GM21447 (cell line): Measurements from ENCODE around the gene STAC3.
A peak's percentile ranks its signal among the peaks of the same experiment; 100 is the strongest.

Source experiments
- ATAC-seq: cut with Tn5 transposase; IDR thresholded peaks from one replicate; pipeline ENCODE4 v1.9.1; 2021; ENCODE audit not compliant: unreplicated experiment

Gene STAC3

DNA sequence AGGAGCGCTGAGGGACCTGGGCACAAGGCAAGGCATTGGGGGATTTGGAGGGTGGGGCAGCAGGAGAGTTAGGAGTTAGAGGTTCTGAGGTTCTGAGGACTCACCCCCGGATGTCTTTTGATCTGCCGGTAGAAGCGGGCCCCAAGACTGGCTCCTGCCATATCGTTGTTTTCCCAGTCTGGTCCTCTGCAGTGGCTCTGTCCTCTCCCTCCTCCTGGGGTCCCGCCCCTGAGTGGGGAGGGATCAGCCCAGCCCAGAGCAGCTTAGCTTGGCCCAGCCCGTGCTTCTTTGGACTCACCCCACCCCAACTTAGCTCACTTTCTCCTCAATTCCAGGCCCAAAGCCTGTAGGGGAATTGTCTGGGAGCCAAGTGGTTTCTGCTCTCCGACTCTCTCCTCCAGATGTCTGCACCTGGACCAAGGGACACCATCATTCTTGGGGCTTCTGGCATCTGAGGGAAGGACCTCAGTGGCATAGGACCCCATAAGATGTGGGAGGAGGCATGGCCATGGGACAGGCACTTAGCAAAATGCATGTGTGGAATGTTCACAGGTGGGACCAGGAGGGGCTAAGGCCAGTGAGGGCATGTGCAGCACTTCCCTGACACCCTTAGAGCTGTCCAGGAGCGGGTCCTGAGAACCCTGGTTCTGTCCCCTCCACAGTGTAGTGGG, 13.9 kb downstream of the STAC3 start:
- no peak for ATAC-seq

DNA sequence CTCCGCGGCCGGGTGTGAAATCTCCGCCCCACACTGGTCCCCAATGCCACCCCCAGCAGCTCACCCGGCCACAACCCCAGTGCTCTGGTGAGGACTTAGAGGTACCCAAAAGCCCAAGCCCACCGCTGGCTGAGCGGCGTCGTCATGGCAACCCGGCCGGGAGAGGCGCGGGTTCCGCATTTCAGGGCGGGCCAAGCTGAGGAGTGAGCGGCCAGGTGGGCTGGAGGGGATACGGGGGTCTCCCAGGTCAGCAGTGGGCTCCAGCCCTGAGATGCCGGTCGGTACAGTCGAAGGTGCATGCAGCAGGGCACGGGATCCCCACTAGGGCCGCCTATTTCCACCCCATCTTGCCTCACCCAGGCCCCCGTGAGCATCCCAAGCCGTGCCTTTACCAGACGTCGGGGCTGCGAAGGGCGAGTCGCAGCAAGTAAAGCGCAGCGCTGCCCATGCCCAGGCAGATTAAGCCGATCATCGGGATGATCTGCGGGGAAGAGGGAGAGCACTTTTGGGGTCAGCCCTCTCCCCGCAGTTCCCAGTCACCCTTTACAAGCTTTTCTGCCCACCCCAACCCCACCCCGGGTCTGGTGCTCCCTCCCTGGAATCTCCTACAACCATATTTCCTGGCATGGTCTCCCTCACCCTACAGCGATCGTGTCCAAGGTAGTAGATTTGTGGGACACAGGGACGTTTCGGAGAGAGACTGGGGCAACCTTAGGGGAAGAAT, 14.6 kb downstream of the STAC3 start:
- no peak for ATAC-seq

DNA sequence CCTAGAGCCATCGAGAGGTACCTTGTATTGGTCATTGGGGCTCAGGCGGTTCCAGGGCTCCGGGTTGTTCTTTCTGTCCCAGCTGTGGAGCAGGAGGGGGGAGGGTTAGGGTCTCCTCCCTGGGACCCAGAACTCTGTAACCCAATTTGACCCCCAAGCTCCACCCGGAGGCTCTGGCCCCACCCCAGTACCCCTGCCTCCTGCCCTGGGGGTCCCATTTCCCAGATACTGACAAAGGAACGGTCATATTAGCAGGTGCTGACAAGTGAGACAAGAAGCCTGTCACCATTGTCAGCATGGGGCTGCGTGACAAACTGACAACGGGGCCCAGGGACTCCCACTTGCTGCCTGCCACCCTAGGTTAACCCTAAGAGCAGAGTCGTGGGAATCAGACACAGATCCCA, 15.3 kb downstream of the STAC3 start:
- no peak for ATAC-seq

DNA sequence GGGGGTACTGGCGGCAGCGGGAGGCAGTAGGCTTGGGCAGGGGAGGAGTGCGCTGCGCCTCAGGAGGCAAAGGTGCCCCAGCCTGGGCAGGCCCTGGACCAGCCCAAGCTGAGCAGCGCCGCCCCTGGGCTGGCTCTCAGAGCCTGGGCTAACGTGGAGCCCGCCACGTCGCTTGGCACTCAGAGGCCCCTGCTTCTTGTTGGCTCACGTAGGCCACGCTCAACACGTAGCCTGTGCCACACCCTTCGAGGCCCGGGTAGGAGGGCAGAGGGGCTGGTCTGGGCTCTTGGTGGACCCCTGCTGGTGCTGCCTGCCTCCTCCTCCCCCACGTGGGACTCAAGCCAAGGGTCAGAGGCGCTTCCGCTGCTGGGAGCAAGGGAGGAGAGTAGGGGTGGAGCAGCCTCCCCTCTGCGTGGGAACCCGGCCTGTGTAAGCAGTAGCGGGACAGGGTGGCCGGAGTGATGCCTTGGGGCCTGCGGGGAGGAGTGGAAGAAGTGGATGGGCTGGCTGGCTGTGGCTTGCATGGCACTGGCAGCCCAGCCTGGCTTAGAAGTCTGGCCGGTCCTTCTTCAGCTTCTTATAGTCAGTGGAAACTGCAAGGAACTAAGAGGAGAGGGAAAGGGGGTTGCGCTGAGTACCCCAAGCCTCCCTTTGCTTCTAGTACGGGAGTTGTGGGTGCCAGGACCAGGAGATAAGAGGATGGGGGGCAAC, 15.8 kb downstream of the STAC3 start:
- no peak for ATAC-seq

DNA sequence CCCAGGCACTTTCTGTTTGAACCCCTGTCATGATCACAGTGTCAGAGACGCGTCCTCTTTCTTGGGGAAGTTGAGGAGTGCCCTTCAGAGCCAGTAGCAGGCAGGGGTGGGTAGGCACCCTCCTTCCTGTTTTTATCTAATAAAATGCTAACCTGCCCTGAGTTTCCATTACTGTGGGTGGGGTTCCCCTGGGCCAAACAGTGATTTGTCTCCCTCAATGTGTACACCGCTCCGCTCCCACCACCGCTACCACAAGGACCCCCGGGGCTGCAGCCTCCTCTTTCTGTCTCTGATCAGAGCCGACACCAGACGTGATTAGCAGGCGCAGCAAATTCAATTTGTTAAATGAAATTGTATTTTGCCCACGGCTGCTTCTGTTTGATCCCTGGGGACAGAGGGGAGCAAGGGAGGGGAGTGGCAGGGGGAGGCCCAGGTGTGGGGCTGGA, 16.4 kb downstream of the STAC3 start:
- no peak for ATAC-seq

DNA sequence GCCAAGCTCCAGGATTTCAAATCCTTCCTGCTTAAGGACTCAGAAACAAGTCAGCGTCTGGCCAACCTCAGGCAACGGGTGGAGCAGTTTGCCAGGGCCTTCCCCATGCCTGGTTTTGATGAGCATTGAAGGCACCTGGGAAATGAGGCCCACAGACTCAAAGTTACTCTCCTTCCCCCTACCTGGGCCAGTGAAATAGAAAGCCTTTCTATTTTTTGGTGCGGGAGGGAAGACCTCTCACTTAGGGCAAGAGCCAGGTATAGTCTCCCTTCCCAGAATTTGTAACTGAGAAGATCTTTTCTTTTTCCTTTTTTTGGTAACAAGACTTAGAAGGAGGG, 16.8 kb downstream of the STAC3 start:
- no peak for ATAC-seq

DNA sequence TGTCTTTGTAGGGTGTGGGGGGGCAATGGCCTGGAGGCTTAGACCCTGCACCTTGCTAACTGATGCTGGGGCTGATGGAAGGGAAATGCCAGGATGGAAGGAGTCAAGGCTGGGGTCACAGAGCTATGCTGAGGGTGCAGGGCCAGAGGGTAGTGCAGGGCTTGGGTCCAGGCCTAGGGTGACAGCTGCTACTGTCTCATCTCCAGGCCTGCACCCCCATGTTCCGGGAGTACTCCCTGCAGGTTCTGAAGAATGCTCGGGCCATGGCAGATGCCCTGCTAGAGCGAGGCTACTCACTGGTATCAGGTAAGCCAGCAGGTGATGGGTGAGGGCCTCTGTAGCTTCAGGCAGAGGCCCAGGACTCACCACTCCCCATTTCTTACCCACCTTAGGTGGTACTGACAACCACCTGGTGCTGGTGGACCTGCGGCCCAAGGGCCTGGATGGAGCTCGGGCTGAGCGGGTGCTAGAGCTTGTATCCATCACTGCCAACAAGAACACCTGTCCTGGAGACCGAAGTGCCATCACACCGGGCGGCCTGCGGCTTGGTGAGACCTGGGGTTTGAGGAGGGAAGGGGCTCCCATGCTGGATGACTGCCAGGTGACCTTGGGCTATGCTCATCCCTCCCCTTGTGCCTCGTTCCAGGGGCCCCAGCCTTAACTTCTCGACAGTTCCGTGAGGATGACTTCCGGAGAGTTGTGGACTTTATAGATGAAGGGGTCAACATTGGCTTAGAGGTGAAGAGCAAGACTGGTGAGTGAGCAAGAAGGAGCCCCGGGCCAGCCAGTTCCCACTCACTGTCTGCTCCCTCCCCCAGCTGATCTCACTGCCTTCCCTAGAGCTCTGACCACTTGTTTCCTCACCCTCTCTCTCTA, 17.4 kb downstream of the STAC3 start:
- ATAC-seq: no peak

DNA sequence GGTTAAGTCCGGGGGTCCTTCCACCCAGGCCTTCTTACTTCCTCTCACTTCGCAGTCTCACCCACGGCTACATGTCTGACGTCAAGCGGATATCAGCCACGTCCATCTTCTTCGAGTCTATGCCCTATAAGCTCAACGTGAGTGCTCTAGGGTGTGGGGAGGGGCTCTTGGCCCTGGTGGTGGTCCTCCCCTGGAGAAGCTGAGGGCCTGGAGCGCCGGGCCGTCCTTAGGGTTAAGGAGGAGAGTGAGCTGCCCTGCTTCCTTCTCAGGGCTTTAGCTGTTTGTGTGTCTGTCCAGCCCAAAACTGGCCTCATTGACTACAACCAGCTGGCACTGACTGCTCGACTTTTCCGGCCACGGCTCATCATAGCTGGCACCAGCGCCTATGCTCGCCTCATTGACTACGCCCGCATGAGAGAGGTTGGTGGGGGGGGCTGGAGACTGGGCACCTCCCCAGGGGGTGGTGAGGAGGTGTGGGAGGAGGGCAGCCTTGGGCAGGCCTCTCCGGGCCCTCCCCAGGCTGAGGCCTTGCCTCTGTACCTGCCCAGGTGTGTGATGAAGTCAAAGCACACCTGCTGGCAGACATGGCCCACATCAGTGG, 18.7 kb downstream of the STAC3 start:
- no peak for ATAC-seq

DNA sequence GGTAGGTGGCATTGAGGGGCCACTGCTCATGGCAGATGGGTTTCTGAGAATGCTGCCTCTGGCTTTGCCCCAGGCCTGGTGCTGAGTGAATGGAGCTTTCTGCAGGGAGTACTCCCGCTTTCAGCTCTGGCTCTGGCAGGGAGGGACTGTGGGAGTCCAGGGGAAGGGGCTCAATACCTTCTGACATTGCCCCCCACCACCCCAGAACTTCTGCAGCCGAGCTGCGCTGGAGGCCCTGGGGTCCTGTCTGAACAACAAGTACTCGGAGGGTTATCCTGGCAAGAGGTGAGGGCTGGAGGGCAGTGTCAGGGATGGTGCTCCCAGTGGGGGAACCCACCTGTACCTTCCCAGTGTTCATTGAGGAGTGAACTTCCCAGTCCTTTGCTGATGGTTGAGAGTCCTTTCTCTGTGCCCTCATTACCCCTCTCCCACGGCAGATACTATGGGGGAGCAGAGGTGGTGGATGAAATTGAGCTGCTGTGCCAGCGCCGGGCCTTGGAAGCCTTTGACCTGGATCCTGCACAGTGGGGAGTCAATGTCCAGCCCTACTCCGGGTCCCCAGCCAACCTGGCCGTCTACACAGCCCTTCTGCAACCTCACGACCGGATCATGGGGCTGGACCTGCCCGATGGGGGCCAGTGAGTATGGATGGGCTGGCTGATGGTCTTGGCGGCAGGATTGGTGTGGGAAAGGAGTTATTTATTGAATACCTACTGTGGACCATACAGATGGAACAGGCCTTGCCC, 19.5 kb downstream of the STAC3 start:
- ATAC-seq: no peak

DNA sequence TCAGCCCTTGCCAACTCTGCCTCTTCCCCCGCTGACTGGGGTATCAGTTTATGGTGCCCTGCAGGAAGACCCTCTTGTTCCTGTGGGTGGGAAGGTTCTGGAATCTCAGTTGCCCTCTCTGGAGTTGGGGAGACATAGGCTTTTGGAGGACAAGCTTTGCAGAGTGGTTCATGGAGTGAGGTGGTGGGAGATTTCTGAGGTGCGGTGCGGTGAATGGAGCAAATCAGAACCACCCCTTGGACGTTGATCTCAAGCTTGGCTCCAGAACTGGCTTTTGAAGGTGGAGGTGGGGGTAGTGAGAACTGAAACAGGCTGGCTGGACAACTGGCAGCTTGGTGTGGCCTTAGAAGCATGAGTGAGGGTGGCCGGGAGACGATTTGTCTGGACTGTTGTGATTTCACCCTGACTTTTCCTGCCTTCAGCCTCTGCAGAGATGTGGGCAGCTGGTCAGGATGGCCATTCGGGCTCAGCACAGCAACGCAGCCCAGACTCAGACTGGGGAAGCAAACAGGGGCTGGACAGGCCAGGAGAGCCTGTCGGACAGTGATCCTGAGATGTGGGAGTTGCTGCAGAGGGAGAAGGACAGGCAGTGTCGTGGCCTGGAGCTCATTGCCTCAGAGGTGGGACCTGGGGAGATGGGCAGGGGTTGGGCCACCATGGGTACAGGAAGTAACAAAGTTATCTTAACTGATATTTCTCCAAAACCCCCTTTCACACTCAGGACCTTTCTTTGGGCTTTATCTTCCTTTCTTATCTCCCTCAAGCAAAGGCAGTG, 20.4 kb downstream of the STAC3 start:
- ATAC-seq: no peak

DNA sequence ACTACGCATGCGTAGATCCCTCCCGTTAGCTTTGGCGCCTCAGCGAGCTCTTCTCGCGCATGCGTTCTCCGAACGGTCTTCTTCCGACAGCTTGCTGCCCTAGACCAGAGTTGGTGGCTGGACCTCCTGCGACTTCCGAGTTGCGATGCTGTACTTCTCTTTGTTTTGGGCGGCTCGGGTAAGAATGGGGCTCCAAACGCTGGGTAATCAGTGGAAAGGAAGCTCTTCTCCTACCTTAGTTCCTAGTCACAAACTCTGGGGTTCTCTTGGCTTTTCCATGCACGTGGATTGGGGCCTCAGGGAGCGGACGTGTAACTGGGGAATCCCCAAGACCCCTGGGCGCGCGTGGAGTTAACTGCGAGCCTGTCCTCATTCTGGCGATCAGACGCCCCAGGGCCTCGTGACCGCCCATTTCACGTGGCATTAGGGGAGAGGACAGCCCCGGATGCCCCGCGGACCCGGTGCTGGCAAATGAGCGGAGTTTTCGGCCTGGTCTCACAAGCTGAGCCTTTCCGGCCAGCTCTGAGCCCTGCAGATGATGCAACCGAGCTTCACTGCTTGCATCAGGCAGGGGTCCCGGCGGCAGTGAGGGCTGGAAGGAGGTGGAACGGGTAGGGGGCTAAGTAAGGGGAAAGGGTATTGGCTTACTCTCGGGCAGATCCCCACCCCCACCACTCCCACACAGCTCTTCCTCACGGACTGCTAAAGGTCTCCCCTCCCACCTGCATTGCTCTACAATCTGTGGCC, 21.2 kb downstream of the STAC3 start, which contains the start of gene SHMT2:
Gene SHMT2 (plus strand): TSS at position 78 of the 747 bp plus-strand sequence. CDS start 68 bp downstream, at position 146.
- ATAC-seq: peak; percentile 57

DNA sequence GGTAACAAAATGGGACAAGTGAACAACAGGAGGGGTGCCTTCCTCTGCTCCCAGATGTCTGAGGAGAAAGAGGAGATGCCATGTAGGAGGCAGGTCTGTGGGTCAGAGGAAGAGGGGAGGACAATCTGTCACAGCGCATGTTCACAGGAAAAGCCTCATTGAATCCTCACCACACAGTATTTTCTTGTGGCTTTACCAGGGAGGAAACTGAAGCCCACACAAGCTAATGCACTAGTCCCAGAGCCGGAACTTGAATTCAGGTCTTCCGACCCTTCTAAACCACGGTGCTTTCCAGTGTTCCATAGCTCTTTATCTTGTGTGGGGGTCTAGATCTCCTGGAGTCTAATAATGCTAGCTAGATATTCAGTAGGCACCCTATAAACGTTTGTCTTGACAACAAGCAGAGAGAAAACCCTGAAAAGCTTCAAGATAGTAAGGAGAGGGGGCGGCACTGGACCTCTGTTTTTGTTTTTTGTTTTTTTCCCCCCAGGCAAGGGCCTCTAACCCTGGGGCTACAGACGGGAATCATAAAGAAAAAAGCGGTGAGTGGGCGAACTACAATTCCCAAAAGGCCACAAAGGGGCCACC, 21.8 kb downstream of the STAC3 start:
- ATAC-seq: peak; percentile 17

DNA sequence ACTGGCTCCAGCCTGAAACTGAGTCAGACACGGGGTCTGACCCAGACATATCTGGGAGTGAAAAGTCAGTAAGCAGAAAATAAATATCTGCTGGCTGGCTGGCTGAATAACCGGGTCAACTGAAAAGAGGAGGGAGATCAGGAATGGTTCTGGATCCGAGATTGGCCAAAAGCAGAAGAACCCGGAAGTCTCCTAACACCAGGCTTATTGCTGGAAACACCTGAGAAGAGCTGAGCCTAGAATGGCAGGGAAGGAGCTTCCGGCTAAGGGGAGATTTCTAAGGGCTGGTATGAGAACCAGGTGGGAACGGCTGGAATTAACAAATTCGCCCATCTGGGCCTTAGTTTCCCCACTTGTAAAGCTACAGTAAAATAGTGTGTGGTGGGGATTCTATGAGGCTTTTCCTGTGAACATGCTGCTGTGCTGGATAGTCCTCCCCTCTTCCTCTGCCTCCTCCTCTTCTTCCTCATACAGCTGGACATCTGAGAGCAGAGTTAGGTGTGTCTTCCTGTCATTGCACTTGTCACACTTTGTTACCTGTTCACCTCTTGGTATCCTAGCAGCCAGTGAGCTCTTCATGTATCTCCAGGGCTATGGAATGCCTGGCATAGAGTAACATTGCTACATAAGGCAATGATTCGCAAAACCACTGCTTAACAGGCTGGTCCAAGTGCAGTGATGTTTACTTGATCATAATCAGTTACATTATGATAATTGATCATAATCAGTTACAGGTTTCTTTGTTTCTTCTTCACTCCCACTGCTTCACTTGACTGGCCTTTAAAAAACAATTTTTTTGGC, 23.5 kb downstream of the STAC3 start:
- ATAC-seq: no peak

DNA sequence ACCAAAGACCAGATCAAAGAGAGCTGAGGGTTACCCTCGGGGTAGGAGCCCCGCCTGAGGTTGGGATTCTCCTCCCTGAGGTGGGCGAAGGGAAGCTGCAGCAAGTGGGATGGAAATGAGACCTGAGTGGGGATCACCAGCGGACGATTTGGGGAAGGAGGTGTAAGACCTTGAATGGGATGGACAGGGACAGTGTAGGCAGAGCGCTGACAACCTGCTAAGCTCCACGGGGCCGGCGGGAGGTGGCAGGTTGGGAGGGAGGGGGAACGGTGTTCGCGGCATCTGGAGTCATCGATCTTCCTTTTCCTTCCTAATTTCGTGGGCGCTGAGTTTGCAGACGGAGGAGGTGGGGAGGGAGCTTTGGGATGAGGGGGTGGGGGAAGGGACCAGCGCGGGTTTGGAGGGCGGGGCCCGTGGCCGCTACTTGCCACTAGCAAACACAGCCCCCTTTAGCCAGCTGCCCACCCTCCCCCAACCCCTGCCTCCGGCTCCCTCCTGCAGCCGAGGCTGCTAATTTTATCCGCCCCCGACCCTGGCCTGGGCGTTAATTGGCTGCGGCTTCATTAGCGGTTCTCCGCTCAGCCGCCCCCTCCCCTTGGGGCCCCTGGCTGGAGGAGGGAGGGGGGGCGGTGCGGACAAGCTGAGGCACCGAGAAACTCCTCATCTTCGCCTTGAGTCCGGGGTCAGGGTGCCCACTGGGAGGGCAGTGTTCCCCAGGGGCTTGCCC, 24.2 kb downstream of the STAC3 start:
- no peak for ATAC-seq

DNA sequence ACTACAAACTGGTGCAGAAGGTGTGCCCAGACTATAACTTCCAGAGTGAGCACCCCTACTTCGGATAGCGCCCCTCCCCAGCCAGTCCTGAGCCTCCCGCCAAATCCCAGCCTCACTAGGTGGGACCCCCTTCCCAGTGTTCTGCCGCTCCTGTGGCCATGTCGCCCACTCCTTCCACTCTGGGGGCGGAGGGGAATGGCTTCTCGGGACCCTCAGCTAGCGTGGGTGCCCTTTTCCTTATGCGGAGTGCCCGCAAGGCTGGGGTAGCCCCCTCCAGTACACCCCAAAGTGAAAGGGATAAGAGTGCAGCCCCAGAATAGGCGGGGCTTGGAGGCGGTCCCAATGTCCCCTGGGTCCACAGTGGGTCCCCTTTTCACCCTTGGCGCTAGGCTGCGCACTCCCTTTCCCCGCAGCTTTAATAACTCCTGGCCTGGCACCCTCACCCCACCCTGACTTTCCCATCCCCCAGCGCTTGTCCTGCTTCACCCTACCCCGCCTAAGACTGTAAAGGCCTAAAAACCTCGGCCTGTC, 25.2 kb downstream of the STAC3 start:
- ATAC-seq: no peak

DNA sequence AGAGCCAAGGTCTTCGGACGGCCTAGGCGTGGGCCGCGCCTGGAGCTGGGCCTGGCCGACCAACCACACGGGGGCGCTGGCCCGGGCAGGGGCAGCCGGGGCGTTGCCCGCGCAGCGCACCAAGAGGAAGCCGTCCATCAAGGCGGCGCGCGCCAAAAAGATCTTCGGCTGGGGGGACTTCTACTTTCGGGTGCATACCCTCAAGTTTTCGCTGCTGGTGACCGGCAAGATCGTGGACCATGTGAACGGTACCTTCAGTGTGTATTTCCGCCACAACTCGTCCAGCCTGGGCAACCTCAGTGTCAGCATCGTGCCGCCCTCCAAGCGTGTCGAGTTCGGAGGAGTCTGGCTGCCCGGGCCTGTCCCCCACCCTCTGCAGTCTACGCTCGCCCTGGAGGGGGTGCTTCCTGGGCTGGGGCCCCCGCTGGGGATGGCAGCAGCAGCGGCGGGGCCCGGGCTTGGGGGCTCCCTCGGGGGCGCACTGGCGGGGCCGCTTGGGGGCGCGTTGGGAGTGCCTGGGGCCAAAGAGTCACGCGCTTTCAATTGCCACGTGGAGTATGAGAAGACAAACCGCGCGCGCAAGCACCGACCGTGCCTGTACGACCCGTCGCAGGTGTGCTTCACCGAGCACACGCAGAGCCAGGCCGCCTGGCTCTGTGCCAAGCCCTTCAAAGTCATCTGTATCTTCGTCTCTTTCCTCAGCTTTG, 25.9 kb downstream of the STAC3 start:
- ATAC-seq: no peak
